T-cell (primary cell): ENCODE results near the gene ECEL1. TPM values are rescaled to one million over a fixed set of nuclear protein-coding genes. Genes with fewer than 3 reads are reported as not detected.
A peak's percentile ranks its signal among the peaks of the same experiment; 100 is the strongest.

Source experiments
- ATAC-seq, 4 experiments: fragments of 200-7000 bp in 3 of 4; fragments of 150-1000 bp in 1 of 4; cut with Tn5 transposase; replicated peaks in 1 of 4; 1 replicate in 3 of 4; 2 replicates in 1 of 4; pipeline ENCODE4 v1.10.0; 2021; ENCODE audit warnings: moderate library complexity in 3 of 4, mild to moderate bottlenecking in 2 of 4, moderate number of reproducible peaks in 1 of 4
- CTCF ChIA-PET, 2 donors: fragments of 300-600 bp; sonication (Branson Sonifier 250); formaldehyde crosslinking; loops; one replicate each; lab custom pipeline; 2022; ENCODE audit warnings: antibody characterized with exemption in 2 of 2; lab: Charles Lee
- POLR2A ChIA-PET, 2 donors: fragments of 300-600 bp; sonication (Branson Sonifier 250); formaldehyde crosslinking; loops; one replicate each; lab custom pipeline; 2022; ENCODE audit warnings: antibody characterized with exemption in 2 of 2; lab: Charles Lee
- DNase-seq, 35 experiments: peaks; one replicate each; pipeline versions ENCODE4 v3.0.0 to v3.0.0-alpha.2; 2013 to 2023
- H3K27ac ChIP-seq: one replicate; pipeline ENCODE4 v1.5.1; 2013; ENCODE audit warnings: low read length
- H3K27me3 ChIP-seq, 2 experiments: replicated peaks in 1 of 2; 1 replicate in 1 of 2; 2 replicates in 1 of 2; pipeline versions ENCODE4 v1.6.1 to v1.7.0; 2013; ENCODE audit warnings: low read length in 1 of 2, mixed read lengths in 1 of 2; ENCODE audit not compliant: control insufficient read depth in 2 of 2, insufficient read depth in 2 of 2; ENCODE audit errors: extremely low read depth in 1 of 2
- H3K36me3 ChIP-seq, 2 donors: 1 replicate in 1 of 2; 2 replicates in 1 of 2; pipeline versions ENCODE4 v1.6.1 to v1.7.0; 2013; ENCODE audit warnings: low read length in 1 of 2; ENCODE audit not compliant: control insufficient read depth in 2 of 2, insufficient read depth in 1 of 2; ENCODE audit errors: extremely low read depth in 1 of 2
- H3K4me1 ChIP-seq, 2 experiments: 1 replicate in 1 of 2; 2 replicates in 1 of 2; pipeline versions ENCODE4 v1.6.1 to v1.7.0; 2013; ENCODE audit warnings: low read length in 2 of 2, mixed read lengths in 1 of 2; ENCODE audit not compliant: insufficient read depth in 2 of 2, control insufficient read depth in 1 of 2; ENCODE audit errors: extremely low read depth in 1 of 2
- H3K4me3 ChIP-seq, 2 donors: 1 replicate in 1 of 2; 2 replicates in 1 of 2; pipeline versions ENCODE4 v1.5.1 to v1.7.0; 2013; ENCODE audit warnings: mild to moderate bottlenecking in 2 of 2, low read length in 1 of 2, moderate library complexity in 1 of 2; ENCODE audit not compliant: control insufficient read depth in 1 of 2; ENCODE audit errors: extremely low read depth in 1 of 2
- H3K9me3 ChIP-seq: 2 replicates; pipeline ENCODE4 v1.7.0; 2013
- H3K27ac Mint-ChIP-seq, 2 donors: one replicate each; pipeline ENCODE4 v1.8.0; 2020 to 2021; ENCODE audit warnings: mild to moderate bottlenecking in 2 of 2, mixed read lengths in 2 of 2
- H3K27me3 Mint-ChIP-seq, 2 donors: one replicate each; pipeline ENCODE4 v1.8.0; 2021 to 2022; ENCODE audit warnings: mixed read lengths in 2 of 2
- H3K36me3 Mint-ChIP-seq: one replicate; pipeline ENCODE4 v1.8.0; 2021; ENCODE audit warnings: mixed read lengths
- H3K4me1 Mint-ChIP-seq, 3 donors: one replicate each; pipeline ENCODE4 v1.8.0; 2020 to 2022; ENCODE audit warnings: mixed read lengths in 3 of 3, mild to moderate bottlenecking in 1 of 3
- H3K4me3 Mint-ChIP-seq, 3 donors: one replicate each; pipeline ENCODE4 v1.8.0; 2020 to 2022; ENCODE audit warnings: mild to moderate bottlenecking in 3 of 3, mixed read lengths in 3 of 3, moderate library complexity in 3 of 3
- H3K9me3 Mint-ChIP-seq, 3 donors: one replicate each; pipeline ENCODE4 v1.8.0; 2020 to 2022; ENCODE audit warnings: mixed read lengths in 3 of 3
- WGBS: methylation state at CpG from one replicate; pipeline ENCODE4 v1.1.5; 2013; ENCODE audit warnings: missing lambda C conversion rate; ENCODE audit not compliant: insufficient coverage; 5-methylcytosine and 5-hydroxymethylcytosine counted together
- total RNA-seq, 35 experiments: library from RNA in 6 of 35; stranded (reverse) in 6 of 35; fragments of 120-200 nt in 1 of 35; gene quantifications; one replicate each; pipeline versions ENCODE4 v1.2.1 to v1.2.4 and lab custom pipeline; 2013 to 2026

The ECEL1 gene
- total RNA-seq, 5 donors from 2014 or later (not counting 1 experiment from before 2014, with no cell fraction given), result 0.15 to 0.19 TPM; not detected in 3

DNA sequence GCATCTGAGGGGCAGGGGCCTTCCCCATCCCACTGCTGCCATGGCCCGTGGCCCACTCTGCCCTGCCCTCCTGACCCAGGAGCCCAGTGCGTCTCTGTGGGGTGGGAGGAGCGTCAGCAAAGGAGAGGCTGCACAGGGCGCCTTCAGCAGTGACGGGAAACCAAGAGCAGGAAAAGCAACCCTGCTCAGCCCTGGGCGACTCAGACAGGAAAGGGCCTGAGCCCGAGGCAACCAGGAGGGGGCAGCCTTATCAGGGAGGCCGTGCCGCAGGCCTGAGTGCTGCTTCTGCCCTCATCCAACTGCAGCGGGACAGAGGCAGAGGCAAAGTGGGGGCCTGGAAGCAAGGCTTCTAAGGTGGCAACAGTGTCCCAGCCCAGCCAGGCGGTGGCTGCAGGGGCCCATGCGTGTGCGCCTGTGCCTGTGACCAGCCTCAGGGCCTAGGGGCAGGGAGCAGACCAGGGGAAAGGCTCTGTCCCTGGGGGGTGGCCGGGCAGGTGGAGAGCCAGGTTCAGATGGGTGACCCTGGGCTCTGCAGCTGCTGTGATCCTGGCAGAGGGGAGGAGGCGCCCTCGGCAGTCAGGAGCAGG lies 54.9 kb downstream of the ECEL1 start:
- no peaks in the 10 kb centered on the region for H3K4me1 ChIP-seq
- CTCF ChIA-PET, result no interaction called here
- H3K27ac ChIP-seq, result no peak overlapping the region
- no peaks in the 10 kb centered on the region for H3K9me3 Mint-ChIP-seq
- H3K27me3 Mint-ChIP-seq, result peaks cover 2 to 4% of the 10 kb centered on the region in 2 donors
- H3K9me3 ChIP-seq, result no peaks in the 10 kb centered on the region
- H3K36me3 Mint-ChIP-seq, result no peaks in the 10 kb centered on the region
- peaks cover 0 to 7% of the 10 kb centered on the region in 2 experiments for H3K27me3 ChIP-seq
- POLR2A ChIA-PET, result no interaction called here
- no peak for DNase-seq
- 76% methylated on average over 15 of the region's 16 CpGs for WGBS
- H3K4me3 ChIP-seq, result no peak overlapping the region
- ATAC-seq, result peak in 1 of 4 experiments; percentile 40
- no peak overlapping the region for H3K27ac Mint-ChIP-seq
- H3K4me1 Mint-ChIP-seq, result no peaks in the 10 kb centered on the region
- no peak overlapping the region for H3K4me3 Mint-ChIP-seq
- no peaks in the 10 kb centered on the region for H3K36me3 ChIP-seq

GRCh38 chr2:232431705-232432590 lies 55.7 kb downstream of the ECEL1 start:
- H3K27ac ChIP-seq, result no peak overlapping the region
- ChIA-PET CTCF (no interaction called here), POLR2A (no interaction called here)
- no peaks in the 10 kb centered on the region for H3K36me3 ChIP-seq
- no peaks in the 10 kb centered on the region for H3K9me3 ChIP-seq
- DNase-seq (no peak), ATAC-seq (no peak)
- no peaks in the 10 kb centered on the region for H3K4me1 ChIP-seq
- Mint-ChIP-seq H3K36me3 (no peaks in the 10 kb centered on the region), H3K9me3 (no peaks in the 10 kb centered on the region), H3K4me1 (no peaks in the 10 kb centered on the region), H3K27me3 (peaks cover 2 to 4% of the 10 kb centered on the region in 2 donors), H3K4me3 (no peak overlapping the region), H3K27ac (no peak overlapping the region)
- no peak overlapping the region for H3K4me3 ChIP-seq
- peaks cover 0 to 12% of the 10 kb centered on the region in 2 experiments for H3K27me3 ChIP-seq
- WGBS, result 88% methylated on average over 14 of the region's 16 CpGs

Other genes starting within 250 kb of the ECEL1 start
- gene ALPP, start 109.1 kb downstream of the ECEL1 start, total RNA-seq, result under 1 TPM in 1 of 5 donors, not detected in 4; 0.16 TPM
- under 1 TPM in 1 of 5 donors, not detected in 4; 0.15 TPM for gene ALPG, start 81.0 kb downstream of the ECEL1 start, total RNA-seq
- gene ALPI, start 31.7 kb downstream of the ECEL1 start, total RNA-seq, result not detected
- gene PRSS56, start 32.6 kb upstream of the ECEL1 start, total RNA-seq, result not detected
- not detected for gene CHRND, start 38.3 kb upstream of the ECEL1 start, total RNA-seq
- gene CHRNG, start 51.9 kb upstream of the ECEL1 start, total RNA-seq, result not detected
- 10 to 100 TPM; 15.6 to 20.4 (median 16.9) TPM for gene TIGD1, start 62.7 kb upstream of the ECEL1 start, total RNA-seq
- 10 to 100 TPM; 49.5 to 60.9 (median 55.3) TPM for gene EIF4E2, start 62.9 kb upstream of the ECEL1 start, total RNA-seq
- 1 to 10 TPM in 4 of 5 donors, under 1 TPM in 1; 0.93 to 3.0 (median 2.3) TPM for gene EFHD1, start 145.8 kb upstream of the ECEL1 start, total RNA-seq
- 10 to 100 TPM; 57.8 to 76.8 (median 68.7) TPM for gene GIGYF2, start 209.5 kb upstream of the ECEL1 start, total RNA-seq